GM19455 (cell line): ENCODE data around the gene ATG2B.

Experiments
- ATAC-seq: cut with Tn5 transposase; IDR thresholded peaks from one replicate; pipeline ENCODE4 v1.9.1; 2021; ENCODE audit not compliant: unreplicated experiment

ATG2B gene

GRCh38 chr14:96229315-96229714 lies 133.8 kb downstream of the ATG2B start:
- ATAC-seq = no peak
